Ishikawa (cell line): ENCODE data around the gene ACSL6.

Experiments
- CEBPB ChIP-seq: IDR thresholded peaks from 2 replicates; pipeline ENCODE4 v1.6.1; 2012
- CREB1 ChIP-seq: IDR thresholded peaks from 2 replicates; pipeline ENCODE4 v1.6.1; 2012; ENCODE audit warnings: low read depth
- EGR1 ChIP-seq: IDR thresholded peaks from 2 replicates; pipeline ENCODE4 v1.6.1; 2012
- EP300 ChIP-seq: IDR thresholded peaks from 2 replicates; pipeline ENCODE4 v1.6.1; 2012; ENCODE audit warnings: borderline replicate concordance
- FOXM1 ChIP-seq: IDR thresholded peaks from 2 replicates; pipeline ENCODE4 v1.6.1; 2012; ENCODE audit warnings: low read depth, borderline replicate concordance
- NFIC ChIP-seq: IDR thresholded peaks from 2 replicates; pipeline ENCODE4 v1.6.1; 2012
- RAD21 ChIP-seq: IDR thresholded peaks from 2 replicates; pipeline ENCODE4 v1.6.1; 2012; ENCODE audit warnings: low read depth
- REST ChIP-seq: IDR thresholded peaks from 2 replicates; pipeline ENCODE4 v1.6.1; 2012; ENCODE audit warnings: low read depth, mild to moderate bottlenecking
- TAF1 ChIP-seq: IDR thresholded peaks from 2 replicates; pipeline ENCODE4 v1.6.1; 2012; ENCODE audit warnings: low read depth, mild to moderate bottlenecking
- TCF12 ChIP-seq: IDR thresholded peaks from 2 replicates; pipeline ENCODE4 v1.6.1; 2012; ENCODE audit warnings: low read depth
- TEAD4 ChIP-seq: IDR thresholded peaks from 2 replicates; pipeline ENCODE4 v1.6.1; 2012
- USF1 ChIP-seq: IDR thresholded peaks from 2 replicates; pipeline ENCODE4 v1.6.1; 2012
- YY1 ChIP-seq: IDR thresholded peaks from 2 replicates; pipeline ENCODE4 v1.6.1; 2012; ENCODE audit warnings: low read depth
- ZBTB7A ChIP-seq: IDR thresholded peaks from 2 replicates; pipeline ENCODE4 v1.6.1; 2012; ENCODE audit warnings: low read depth
- TF ChIP-seq, protein P1 (sequence below): IDR thresholded peaks from 2 replicates; pipeline ENCODE4 v1.6.1; 2012

ACSL6 gene

GRCh38 chr5:131977212-131977604 is 34.2 kb downstream of the ACSL6 start:
- TF ChIP-seq CEBPB (no peak), REST (no peak), USF1 (no peak), RAD21 (no peak), CREB1 (no peak), FOXM1 (no peak), YY1 (no peak), EGR1 (no peak), EP300 (no peak), TEAD4 (no peak), NFIC (no peak), ZBTB7A (no peak), TAF1 (no peak), TCF12 (no peak)
- TF ChIP-seq, protein P1, sequence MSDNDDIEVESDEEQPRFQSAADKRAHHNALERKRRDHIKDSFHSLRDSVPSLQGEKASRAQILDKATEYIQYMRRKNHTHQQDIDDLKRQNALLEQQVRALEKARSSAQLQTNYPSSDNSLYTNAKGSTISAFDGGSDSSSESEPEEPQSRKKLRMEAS: no peak

GRCh38 chr5:131976414-131977211 is 34.8 kb downstream of the ACSL6 start:
- TF ChIP-seq NFIC (no peak), TAF1 (no peak), TEAD4 (no peak), ZBTB7A (no peak), EP300 (no peak), FOXM1 (no peak)

DNA sequence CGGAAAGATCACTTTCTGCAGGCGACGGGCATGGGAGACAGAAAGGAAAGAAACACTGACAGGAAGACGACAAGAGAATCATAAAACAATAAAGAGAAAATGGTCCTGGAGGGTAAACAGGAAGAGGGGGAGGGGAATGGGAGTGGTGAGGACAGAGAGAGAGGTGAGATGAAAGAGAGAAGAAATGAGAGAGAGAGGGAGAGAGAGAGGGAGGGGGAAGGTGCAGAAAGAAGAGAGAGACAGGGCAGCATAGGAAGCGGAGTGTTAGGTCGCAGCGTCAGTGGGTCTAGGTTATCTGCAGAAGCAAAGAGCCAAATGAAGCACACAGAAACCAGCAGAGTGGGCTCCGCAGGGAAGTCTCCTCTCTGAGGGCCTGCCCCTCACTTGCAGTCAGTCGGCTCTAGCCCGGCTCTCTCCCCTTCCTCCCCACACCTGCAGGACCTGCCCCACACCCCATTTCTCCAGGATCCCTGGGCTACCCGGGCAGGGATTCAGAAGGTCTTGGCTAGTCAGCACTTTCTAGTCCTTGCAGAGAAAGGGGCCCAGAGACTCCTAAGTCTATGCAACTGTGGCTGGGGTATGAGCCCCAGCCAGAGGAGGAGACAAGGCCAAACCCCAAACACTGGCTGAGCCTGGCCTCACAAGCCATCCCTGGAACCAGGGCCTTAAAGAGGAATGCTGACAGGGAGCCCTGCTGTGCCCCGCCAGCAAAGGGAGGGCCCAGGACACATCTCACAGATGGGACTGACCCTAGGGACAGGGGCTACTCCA is 36.3 kb downstream of the ACSL6 start:
- no peak for TF ChIP-seq TAF1
- TF ChIP-seq FOXM1: no peak
- no peak for TF ChIP-seq RAD21
- TF ChIP-seq EGR1: no peak
- no peak for TF ChIP-seq YY1
- no peak for TF ChIP-seq USF1
- TF ChIP-seq TCF12: no peak
- TF ChIP-seq, protein P1: no peak
- TF ChIP-seq EP300: no peak
- no peak for TF ChIP-seq CREB1
- TF ChIP-seq ZBTB7A: no peak
- no peak for TF ChIP-seq REST
- TF ChIP-seq CEBPB: no peak
- TF ChIP-seq NFIC: no peak
- no peak for TF ChIP-seq TEAD4

- TF ChIP-seq ZBTB7A (no peak), REST (no peak), USF1 (no peak), NFIC (no peak), TEAD4 (no peak), CREB1 (no peak), EGR1 (no peak), YY1 (no peak), FOXM1 (no peak), CEBPB (no peak), EP300 (no peak), TCF12 (no peak), TAF1 (no peak), RAD21 (no peak)
- TF ChIP-seq, protein P1: no peak
Measured at GRCh38 chr5:131974622-131974955, 36.9 kb downstream of the ACSL6 start.
